Measurements from ENCODE around the gene GTF3C1.
"Not testable (repeated sequence)": the region's sequence is repeated elsewhere in the genome, so short reads cannot be mapped to it uniquely, and the experiment has no call there.

The GTF3C1 gene, protein sequence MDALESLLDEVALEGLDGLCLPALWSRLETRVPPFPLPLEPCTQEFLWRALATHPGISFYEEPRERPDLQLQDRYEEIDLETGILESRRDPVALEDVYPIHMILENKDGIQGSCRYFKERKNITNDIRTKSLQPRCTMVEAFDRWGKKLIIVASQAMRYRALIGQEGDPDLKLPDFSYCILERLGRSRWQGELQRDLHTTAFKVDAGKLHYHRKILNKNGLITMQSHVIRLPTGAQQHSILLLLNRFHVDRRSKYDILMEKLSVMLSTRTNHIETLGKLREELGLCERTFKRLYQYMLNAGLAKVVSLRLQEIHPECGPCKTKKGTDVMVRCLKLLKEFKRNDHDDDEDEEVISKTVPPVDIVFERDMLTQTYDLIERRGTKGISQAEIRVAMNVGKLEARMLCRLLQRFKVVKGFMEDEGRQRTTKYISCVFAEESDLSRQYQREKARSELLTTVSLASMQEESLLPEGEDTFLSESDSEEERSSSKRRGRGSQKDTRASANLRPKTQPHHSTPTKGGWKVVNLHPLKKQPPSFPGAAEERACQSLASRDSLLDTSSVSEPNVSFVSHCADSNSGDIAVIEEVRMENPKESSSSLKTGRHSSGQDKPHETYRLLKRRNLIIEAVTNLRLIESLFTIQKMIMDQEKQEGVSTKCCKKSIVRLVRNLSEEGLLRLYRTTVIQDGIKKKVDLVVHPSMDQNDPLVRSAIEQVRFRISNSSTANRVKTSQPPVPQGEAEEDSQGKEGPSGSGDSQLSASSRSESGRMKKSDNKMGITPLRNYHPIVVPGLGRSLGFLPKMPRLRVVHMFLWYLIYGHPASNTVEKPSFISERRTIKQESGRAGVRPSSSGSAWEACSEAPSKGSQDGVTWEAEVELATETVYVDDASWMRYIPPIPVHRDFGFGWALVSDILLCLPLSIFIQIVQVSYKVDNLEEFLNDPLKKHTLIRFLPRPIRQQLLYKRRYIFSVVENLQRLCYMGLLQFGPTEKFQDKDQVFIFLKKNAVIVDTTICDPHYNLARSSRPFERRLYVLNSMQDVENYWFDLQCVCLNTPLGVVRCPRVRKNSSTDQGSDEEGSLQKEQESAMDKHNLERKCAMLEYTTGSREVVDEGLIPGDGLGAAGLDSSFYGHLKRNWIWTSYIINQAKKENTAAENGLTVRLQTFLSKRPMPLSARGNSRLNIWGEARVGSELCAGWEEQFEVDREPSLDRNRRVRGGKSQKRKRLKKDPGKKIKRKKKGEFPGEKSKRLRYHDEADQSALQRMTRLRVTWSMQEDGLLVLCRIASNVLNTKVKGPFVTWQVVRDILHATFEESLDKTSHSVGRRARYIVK (N-terminal part only)

DNA sequence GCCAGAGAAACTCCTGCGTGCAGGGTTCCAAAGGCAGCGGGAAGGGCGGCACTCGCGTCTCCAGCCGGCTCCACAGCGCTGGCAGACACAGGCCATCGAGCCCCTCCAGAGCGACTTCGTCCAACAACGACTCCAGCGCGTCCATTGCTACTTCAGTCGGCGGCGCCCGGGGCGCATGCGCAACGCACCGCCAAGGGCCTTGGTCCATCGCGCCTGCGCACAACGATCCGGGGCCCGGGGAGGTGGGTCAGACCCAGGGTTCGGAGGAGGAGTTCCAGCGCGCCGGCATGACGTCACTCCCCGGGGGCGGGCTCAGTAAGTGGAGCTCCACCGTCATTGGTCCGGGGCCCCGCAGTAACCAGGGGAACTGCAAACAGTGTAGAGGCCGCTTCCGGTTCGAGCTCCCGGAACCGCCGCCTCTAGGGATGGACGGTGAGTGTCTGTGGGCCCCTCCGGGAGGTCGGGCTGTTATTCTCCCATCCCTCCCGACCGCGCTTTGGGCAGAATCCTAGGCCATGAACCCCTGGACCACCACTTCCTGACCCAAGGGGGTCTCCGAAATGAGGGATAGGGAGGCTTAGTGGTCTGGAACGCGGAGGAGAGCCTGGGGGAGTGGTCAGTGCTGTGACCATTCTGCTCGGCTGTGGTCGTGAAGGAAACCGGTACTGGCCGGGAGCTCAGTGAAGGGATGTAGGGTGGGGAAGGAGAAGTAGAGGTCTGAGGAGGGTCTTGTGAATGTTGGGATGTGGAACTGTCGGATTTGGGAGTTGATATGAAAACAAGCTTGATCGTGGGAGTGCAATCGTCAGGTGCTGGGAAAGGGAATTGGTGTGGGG is at the start of gene GTF3C1, which contains the start of gene KATNIP:
TSS of gene GTF3C1 (minus strand) at position 168 of the 836 bp plus-strand sequence. CDS start at position 145, 23 bp downstream.
TSS of gene KATNIP (plus strand) at position 399 of the 836 bp plus-strand sequence. CDS start at position 426, 27 bp downstream.
- DNase-seq (ENCODE audit: low spot score) = peak; percentile 100

DNA sequence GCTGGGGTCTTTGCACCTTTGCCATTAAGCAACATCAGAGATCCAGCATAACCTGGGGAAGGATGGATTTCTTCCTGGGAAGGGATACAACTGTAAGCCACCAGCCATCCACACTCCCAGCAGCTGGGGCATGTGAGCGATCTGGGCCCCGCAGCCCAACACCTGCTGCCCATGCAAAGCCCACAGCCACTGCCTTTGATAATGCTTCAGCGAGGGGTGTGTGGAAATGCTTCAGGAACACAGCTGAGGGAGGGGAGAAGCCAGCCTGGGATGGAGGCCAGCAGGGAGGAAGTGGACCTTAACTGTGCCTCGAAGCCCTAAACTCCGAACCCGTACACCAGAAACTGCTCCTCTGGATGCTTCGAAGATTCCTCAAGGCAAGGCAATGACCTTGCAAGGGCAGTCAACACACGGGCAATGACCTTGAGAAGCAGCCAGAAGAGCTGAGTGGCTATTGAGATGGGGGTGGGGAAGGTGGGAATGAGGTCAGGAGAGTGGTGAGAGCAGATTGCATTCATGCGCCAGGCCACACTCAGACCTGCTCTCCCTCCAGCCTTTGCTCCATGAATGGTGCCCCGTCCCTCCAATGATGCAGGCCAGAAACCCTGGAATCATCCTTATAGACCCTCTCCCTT is 49.3 kb upstream of the GTF3C1 start:
- no peak for DNase-seq (ENCODE audit: low spot score)

DNA sequence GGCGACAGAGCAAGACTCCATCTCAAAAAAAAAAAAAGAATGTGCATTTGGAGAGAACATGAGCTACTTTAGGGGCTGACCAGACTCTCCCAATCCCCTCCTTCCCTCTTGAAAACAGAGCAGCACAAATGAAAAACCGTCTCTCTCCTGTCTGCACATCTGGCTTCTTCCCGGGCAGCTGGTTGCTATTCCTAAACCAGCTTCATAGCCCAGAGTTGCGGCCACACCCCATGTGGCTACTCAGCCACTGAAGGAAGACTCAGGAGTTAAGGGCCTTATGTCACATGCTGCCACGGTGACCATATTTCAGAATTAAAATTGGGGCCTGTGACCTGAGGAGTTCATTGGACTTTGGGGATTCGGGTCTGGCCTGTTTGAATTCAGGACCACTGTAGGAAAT is 48.5 kb upstream of the GTF3C1 start:
- DNase-seq (ENCODE audit: low spot score) = peak; percentile 41

DNA sequence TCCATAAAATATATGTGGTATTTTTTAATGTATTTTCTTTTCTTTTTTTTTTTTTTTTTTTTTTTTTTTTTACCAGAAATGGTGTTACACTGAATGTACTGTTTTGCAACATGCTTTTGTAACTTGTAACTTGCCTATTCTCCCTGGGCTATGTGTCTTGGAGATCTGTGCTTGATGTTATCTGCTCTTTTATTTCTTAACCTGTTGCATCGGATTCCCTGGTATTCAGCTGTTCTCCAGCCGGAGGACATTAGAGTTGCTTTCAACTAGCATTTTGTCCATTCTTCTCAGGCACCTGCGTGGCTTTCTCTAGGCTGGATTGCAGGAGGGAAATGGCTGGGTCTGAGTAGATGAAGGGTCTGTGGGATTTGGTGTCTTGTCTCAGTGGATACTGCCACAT is 47.6 kb upstream of the GTF3C1 start:
- no peak for DNase-seq (ENCODE audit: low spot score)

DNA sequence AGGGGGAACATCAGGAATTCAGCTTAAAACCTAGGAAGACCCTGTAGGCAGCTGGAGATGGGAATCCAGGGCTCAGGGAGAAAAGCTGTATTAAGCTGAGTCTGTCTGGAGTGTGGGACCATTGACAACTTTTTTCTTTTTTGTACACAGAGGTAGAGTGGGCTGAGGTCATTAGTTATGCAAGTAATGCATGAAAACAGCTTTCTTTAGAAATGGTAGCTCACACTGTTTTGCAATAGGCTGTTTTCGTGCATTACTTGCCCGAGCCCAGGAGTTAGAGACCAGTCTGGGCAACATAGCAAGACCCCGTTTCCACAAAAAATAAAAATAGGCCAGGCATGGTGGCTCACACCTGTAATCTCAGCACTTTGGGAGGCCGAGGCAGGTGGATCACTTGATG is 46.7 kb upstream of the GTF3C1 start:
- no peak for DNase-seq (ENCODE audit: low spot score)

DNA sequence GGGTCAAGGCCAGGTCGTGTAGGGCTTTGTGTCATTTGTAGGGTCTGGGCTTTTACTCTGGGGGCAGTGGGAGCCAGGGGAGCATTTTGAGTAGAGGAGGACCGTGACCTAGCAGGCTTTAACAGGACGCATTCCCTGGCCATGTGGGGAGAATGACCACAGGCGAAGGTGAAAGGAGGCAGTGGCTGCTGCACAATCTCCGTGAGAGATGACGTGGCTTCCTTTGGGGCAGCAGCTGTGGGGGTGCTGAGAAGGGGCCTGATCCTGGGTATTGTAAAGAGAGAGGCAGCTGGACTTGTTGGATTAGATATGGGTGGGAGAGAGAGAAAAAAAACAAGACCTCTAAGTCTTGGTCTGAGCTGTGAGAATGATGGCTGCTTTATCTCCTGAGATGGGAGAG is 46.3 kb upstream of the GTF3C1 start:
- no peak for DNase-seq (ENCODE audit: low spot score)

DNA sequence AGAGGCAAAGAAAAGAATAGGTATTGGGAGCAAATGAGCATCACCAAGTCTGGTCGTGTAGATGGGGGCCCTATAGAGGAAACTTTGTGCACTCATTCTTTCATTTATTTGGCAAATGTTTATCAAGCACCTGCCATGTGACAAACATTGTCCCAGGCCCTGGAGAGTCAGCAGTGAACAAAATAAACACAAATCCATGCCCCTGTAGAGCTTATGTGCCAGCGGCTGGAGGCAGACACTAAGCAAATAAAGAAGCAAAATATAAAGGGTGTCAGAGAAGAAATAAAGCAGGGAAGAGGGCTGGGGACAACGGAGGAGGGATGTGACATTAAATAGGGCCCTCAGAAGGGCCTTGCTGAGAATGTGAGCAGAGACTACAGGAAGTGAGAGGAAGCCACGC is 45.8 kb upstream of the GTF3C1 start:
- DNase-seq (ENCODE audit: low spot score) = no peak

DNA sequence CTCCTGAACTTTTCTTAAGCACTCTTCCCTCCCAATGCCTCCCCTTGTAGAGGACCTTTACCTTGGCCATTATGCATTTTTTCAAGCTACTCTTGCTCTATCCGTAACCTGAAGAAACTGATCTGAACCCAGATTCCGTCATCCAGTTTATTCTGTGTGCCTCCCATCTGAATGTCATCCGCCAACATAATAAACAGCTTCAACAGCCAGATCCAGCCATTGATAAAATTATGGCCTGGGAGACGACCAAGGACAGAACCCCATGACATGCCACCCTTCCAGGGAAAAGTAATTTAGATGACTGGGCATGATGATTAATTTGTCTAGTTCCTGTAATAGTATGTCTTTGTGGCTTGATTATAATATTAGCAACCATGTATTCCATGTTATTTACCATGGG is 42.1 kb upstream of the GTF3C1 start:
- no peak for DNase-seq (ENCODE audit: low spot score)

DNA sequence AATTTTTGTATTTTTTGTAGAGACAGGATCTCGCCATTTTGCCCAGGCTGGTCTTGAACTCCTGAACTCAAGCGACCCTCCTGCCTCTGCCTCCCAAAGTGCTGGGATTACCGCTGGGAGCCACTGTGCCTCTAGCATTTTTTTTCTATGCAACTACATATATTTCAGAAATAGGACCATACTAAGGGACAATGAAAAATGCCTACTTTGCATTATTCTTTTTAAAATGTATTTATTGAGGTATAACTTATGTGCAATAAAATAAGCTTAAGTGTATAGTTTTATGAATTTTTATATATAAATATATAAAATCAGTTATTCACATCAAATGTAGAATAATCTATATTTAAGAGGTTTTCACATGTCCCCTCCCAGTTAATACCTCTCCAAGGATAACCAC is 38.3 kb upstream of the GTF3C1 start:
- DNase-seq (ENCODE audit: low spot score) = no peak

DNA sequence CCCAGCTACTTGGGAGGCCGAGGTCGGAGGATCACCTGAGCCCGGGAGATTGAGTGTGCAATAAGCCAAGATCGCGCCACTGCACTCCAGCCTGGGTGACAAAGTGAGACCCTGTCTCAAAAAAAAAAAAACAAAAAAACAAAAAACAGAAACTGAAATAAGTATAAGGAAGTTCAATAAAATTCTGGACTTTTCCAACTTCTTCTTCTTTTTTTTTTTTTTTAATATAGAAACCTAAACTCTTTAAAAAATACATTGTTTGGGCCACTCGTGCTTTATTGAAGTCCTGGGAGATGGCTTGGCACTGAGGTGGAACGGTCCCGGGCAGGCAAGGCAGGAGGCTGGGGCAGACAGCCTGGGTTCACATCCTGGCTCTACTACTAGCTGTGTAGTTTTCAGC is 37.0 kb upstream of the GTF3C1 start:
- no peak for DNase-seq (ENCODE audit: low spot score)

DNA sequence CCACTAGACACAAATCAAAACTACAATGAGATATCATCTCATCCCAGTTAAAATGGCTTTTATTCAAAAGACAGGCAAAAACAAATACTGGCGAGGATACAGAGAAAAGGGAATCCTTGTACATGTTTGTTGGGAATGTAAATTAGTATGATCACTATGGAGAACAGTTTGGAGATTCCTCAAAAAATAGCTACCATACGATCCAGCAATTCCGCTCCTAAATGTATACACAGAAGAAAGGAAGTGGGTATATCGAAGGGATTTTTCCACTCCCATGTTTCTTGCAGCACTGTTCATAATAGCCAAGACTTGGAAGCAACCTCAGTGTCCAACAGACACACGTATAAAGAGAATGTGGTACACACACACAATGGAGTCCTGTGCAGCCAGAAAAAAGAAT is 35.5 kb upstream of the GTF3C1 start:
- DNase-seq (ENCODE audit: low spot score) = no peak

DNA sequence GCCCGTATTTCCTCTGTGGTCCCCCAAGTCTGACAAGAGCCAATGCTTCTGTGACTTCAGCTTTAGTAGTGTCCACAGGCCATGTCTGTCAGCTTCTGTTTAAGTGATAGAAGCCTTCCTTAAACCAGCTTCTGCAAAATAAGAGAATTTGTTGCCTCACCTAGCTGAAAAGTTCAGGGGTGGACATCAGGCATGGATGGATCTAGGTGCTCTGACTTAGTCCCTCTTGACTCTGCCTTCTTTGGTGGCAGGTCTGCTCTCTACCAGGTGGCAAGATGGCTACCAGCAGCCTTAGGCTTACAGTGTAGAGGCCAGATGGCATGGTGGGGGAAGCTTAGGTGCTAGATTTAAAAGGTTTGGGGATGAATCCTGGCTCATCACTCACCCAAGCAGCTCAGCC is 33.9 kb upstream of the GTF3C1 start:
- no peak for DNase-seq (ENCODE audit: low spot score)

DNA sequence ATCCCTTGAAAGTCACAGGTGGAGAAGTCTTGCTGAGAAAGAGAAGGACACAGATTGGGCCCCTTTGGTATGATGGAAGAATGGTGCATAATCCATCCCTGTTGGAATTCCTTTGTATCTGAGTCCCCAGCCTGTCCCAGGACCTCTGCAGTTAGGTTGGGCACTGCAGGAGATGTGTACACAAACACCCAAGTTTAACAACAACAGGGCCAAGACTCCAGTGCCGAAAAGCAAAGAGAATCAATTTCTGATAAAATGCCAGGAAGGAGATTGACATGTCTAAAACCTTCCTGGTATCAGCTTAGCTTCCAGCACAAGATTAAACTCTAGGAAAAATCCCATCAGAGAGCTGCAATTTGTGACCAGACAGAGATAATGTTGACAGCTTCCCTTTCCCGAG is 33.2 kb upstream of the GTF3C1 start:
- no peak for DNase-seq (ENCODE audit: low spot score)

DNA sequence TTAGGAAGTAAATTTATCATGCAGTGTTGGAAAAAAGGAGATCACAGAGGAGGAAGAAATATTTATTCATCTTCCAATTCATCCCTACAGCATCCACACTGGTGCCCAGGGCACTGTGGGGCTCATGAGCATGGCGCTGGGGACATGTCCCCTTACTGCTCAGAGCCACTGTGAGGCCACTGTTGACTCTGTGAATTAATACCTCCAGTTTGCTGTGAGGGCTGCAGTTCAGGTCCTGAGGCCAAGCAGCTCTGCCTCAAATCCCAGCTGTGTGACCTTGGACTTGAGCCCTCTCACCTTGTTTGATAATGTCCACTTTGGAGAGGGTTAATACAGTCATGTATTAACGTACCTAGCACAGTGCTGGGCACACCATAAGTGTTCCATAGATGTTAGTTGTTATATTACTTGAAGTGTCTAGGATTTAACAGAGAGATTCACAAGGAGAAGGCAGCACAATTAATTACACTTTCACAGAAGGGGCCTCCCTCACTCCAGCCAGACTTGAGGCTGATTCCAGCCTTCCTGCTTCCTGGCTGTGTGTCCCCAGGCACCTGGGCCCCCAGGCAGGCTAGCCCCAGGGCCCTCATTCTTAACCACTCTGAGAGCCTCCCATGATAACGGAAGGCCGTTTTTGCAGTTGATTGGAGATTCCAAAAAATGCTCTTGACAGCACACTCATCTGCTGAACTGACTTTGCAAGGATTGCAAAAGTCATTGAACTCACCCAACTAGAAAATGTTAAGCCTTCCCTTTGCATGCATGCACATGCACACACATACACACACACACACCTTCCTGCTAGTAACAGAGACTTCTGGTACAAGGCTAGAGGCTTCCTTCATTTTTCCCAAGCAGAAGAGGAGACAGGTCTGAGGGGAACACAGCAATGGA is 29.6 kb upstream of the GTF3C1 start:
- no peak for DNase-seq (ENCODE audit: low spot score)

DNA sequence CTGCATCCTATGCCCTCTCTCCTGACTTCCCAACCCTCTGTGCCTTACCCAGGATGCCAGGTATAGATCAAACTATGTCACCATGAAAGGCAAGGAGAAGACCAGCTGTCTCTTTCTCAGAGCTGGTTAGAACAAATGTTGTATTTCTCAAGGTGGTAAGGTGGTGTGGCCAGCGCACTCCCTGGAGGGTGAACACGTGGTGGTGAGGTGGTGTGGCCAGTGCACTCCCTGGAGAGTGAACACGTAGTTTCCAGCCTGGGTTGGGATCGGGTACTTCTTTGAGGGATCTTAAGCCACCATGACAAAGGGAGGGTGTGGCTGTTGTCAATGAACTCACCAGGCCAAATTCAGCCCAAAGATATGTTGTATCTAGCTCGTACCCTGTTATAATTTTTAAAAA is 27.0 kb upstream of the GTF3C1 start:
- no peak for DNase-seq (ENCODE audit: low spot score)

DNA sequence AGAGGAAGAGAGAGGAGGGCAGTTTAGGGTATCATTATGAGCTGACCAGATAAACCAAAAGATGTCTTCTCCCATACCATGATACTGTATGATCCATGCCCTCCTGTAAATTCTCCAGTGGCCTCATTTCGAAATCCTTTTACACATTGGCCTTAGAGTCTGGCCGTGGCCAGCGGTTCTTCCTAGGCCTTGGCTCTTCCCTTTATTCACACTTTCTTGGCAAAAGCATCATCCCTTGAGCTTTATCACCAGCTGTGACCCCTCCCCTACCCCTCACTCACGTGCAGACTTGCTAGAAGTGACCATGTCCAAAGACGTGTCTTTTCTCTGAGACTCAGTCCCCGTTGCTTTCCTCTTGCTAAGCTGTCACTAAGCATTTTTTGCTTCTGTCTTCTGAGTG is 23.0 kb upstream of the GTF3C1 start:
- DNase-seq (ENCODE audit: low spot score) = no peak

DNA sequence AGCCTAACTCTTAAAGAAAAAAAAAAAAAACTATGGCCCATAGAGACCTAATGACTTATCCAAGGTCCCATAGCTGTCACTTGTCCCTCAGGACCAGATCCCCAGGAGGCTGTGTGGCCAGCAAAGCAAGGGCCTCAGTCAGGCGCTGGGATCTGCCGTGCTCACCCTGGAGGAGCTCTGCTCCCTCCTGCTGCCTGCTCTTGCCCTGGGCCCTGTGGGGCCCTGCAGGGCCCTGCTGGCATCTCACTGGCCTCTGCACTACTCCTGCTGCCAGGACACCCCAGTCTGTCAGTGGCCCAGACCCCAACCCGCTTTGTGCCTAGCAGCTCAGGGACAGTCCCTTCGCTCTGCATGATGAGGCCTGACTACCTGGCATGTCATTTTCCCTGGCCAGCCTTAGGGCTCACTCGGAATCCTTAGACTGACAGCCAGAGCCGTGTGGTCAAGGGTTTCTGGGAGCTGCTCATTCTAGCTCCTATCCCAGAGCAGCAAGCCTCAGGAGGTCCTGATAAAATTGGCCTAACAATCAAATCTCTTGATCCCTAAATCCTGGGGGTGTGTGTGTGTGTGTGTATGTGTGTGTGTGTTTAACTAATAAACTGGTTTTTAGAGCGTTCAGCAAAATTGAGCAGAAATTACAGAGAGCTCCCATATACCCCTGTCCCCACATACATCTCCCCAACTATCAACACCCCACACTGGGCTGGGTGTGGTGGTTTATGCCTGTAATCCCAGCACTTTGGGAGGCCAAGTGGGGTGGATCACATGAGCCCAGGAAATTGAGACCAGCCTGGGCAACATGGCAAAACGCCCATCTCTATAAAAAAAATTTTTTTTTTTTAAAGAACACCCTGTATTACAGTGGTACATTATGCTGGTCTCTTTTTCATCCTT is 22.0 kb upstream of the GTF3C1 start:
- DNase-seq (ENCODE audit: low spot score) = no peak

DNA sequence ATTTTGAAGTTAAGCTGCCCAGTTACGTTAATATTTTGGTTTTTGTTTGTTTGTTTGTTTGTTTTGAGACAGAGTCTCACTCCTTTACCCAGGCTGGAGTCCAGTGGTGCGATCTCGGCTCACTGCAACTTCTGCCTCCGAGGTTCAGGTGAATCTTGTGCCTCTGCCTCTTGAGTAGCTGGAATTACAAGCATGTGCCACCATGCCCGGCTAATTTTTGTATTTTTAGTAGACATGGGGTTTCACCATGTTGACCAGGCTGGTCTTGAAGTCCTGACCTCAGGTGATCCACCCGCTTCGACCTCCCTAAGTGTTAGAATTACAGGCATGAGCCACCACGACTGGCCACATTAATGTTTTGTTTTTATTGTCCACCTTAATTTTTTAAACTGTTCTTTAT is 21.3 kb upstream of the GTF3C1 start:
- DNase-seq (ENCODE audit: low spot score) = not testable (repeated sequence)

DNA sequence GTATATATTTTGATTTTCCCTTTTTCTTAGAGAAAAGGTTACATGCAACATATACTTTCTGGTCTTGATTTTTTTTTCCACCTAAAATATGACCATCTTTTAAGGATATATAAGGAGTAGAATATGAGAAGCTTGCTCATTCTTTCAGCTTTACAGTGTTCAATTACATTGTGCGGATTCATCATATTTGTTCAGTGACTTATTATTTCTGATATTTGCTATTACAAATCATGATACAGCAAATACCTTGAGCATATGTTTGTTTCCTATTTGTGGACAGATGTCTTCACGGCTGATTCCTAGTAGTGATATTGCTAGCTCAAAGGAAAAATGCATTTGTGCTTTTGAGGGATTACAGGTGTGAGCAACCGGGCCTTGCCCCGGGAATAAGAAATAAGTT is 18.4 kb upstream of the GTF3C1 start:
- no peak for DNase-seq (ENCODE audit: low spot score)

Data from AG08395 (cell line).